ENCODE data around the gene MMP14. TPM values are rescaled to one million over a fixed set of nuclear protein-coding genes. Genes with fewer than 3 reads are reported as not detected.
A peak's percentile ranks its signal among the peaks of the same experiment; 100 is the strongest.

The MMP14 gene
- total and polyA plus RNA-seq, 2 of the 13 experiments (the other 11 are each of a cell fraction or from before 2014, with no cell fraction given): 5.2 to 9.8 TPM

- peak; percentile 52 for TF ChIP-seq PATZ1 (CRISPR knock-in tag; IDR thresholded peaks at IDR 0.05)
- peak; percentile 79; the same call in 1 of the 2 replicates for TF ChIP-seq ZSCAN20 (CRISPR knock-in tag; IDR thresholded peaks at IDR 0.05; ENCODE audit: borderline replicate concordance)
- TF ChIP-seq ZBTB39 (CRISPR knock-in tag; IDR thresholded peaks at IDR 0.05): 0 out of 2 replicates have a peak, but pooled peaks have one; percentile 49
- TF ChIP-seq NFE2 (CRISPR knock-in tag; IDR thresholded peaks at IDR 0.05): no peak
- TF ChIP-seq ZNF256 (CRISPR knock-in tag; conservative IDR thresholded peaks at IDR 0.05): no peak; the same call in 1 of the 2 replicates
- no peak for TF ChIP-seq MED13 (CRISPR knock-in tag; IDR thresholded peaks at IDR 0.05)
- no peak for TF ChIP-seq SETDB1 (CRISPR knock-in tag; IDR thresholded peaks at IDR 0.05; ENCODE audit: borderline replicate concordance)
- peak; percentile 96 for TF ChIP-seq ZGPAT (CRISPR knock-in tag; IDR thresholded peaks at IDR 0.05)
- TF ChIP-seq CBX2 (IDR thresholded peaks at IDR 0.05; ENCODE audit: low read depth, low read length): no peak; the same call in 1 of the 2 replicates
- TF ChIP-seq CBX2 (CRISPR knock-in tag; IDR thresholded peaks at IDR 0.05; ENCODE audit: low read depth): 0 out of 2 replicates have a peak, but pooled peaks have one; percentile 63
- TF ChIP-seq NR2F2 (IDR thresholded peaks at IDR 0.05; ENCODE audit: borderline replicate concordance, low read depth): peak; percentile 53; the same call in 1 of the 2 replicates
- TF ChIP-seq, protein P1, sequence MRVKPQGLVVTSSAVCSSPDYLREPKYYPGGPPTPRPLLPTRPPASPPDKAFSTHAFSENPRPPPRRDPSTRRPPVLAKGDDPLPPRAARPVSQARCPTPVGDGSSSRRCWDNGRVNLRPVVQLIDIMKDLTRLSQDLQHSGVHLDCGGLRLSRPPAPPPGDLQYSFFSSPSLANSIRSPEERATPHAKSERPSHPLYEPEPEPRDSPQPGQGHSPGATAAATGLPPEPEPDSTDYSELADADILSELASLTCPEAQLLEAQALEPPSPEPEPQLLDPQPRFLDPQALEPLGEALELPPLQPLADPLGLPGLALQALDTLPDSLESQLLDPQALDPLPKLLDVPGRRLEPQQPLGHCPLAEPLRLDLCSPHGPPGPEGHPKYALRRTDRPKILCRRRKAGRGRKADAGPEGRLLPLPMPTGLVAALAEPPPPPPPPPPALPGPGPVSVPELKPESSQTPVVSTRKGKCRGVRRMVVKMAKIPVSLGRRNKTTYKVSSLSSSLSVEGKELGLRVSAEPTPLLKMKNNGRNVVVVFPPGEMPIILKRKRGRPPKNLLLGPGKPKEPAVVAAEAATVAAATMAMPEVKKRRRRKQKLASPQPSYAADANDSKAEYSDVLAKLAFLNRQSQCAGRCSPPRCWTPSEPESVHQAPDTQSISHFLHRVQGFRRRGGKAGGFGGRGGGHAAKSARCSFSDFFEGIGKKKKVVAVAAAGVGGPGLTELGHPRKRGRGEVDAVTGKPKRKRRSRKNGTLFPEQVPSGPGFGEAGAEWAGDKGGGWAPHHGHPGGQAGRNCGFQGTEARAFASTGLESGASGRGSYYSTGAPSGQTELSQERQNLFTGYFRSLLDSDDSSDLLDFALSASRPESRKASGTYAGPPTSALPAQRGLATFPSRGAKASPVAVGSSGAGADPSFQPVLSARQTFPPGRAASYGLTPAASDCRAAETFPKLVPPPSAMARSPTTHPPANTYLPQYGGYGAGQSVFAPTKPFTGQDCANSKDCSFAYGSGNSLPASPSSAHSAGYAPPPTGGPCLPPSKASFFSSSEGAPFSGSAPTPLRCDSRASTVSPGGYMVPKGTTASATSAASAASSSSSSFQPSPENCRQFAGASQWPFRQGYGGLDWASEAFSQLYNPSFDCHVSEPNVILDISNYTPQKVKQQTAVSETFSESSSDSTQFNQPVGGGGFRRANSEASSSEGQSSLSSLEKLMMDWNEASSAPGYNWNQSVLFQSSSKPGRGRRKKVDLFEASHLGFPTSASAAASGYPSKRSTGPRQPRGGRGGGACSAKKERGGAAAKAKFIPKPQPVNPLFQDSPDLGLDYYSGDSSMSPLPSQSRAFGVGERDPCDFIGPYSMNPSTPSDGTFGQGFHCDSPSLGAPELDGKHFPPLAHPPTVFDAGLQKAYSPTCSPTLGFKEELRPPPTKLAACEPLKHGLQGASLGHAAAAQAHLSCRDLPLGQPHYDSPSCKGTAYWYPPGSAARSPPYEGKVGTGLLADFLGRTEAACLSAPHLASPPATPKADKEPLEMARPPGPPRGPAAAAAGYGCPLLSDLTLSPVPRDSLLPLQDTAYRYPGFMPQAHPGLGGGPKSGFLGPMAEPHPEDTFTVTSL (CRISPR knock-in tag; IDR thresholded peaks at IDR 0.05; ENCODE audit: borderline replicate concordance): no peak
- TF ChIP-seq SIX1 (CRISPR knock-in tag; IDR thresholded peaks at IDR 0.05; ENCODE audit: borderline replicate concordance): peak; percentile 14; the same call in 1 of the 2 replicates
- TF ChIP-seq JDP2 (CRISPR knock-in tag; IDR thresholded peaks at IDR 0.05; ENCODE audit: borderline replicate concordance): no peak
- TF ChIP-seq POLR2G (IDR thresholded peaks at IDR 0.05; ENCODE audit: low read depth, low read length): peak; percentile 99
- no peak; the same call in 1 of the 2 replicates for TF ChIP-seq CEBPG (CRISPR knock-in tag; IDR thresholded peaks at IDR 0.05)
- TF ChIP-seq ESRRA (CRISPR knock-in tag; IDR thresholded peaks at IDR 0.05; ENCODE audit: low read depth): no peak
- no peak for TF ChIP-seq ZBTB21 (CRISPR knock-in tag; IDR thresholded peaks at IDR 0.05)
These were observed 6.5 kb upstream of the MMP14 start, which contains the start of gene MRPL52 (continued) for GRCh38 chr14:22829661-22830442.
